HG03139 (cell line): Measurements from ENCODE around the gene NOS2.
"Not testable (repeated sequence)": the region's sequence is repeated elsewhere in the genome, so short reads cannot be mapped to it uniquely, and the experiment has no call there.

ENCODE experiments used
- ATAC-seq: cut with Tn5 transposase; IDR thresholded peaks from one replicate; pipeline ENCODE4 v1.9.1; 2021; ENCODE audit not compliant: unreplicated experiment

Gene NOS2

DNA sequence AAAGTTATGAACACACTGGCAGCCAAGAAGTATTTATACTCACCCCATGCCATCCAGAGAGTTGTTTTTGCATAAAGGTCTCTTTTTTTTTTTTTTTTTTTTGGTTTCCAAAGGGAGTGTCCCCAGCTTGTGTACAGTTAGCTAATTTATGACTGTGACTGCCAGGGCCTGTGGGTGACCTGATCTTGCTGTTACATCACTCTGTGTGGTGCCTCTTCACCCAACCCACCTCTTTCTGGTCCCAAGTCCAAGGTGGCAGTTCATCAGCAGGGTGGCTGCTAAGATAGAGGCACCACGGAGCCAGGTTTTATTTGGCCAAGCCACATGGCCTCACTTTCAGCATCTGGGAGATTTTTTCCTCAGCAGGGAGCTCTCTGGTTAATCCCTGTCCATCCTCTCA, at the start of gene NOS2:
Gene NOS2 (minus strand): TSS at position 8 of the 400 bp plus-strand sequence. CDS start 1,720 bp downstream, outside the sequence.
- no peak for ATAC-seq

DNA sequence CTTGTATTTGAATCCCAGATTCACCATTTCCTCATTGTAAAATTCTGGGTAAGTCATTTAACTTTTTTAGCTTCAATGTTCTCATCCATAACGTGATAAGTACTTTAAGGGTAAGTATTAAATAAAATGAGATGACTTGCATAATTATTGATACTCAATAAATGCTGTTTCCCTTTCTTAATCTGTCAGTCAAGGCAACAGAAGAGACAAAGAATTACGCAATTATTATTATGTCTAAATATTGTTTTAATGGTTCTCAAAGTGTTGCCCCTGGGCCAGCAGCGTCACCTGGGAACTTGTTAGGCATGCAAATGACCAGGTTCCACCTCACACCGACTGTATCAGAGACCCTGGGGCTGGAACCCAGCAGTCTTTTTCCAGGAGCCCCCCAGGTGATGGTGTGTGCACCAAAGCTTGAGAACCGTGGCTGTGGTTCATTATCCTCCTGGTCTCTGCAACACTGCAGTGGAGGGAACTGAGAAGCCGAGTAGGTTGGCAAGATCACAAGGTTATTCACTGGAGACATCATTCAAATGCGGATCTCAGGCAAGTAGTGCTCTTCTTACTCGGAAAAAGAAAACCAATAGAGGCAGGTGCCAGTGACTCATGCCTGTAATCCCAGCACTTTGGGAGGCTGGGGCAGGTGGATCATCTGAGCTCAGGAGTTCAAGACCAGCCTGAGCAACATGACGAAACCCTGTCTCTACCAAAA, 49.3 kb upstream of the NOS2 start:
- no peak for ATAC-seq

DNA sequence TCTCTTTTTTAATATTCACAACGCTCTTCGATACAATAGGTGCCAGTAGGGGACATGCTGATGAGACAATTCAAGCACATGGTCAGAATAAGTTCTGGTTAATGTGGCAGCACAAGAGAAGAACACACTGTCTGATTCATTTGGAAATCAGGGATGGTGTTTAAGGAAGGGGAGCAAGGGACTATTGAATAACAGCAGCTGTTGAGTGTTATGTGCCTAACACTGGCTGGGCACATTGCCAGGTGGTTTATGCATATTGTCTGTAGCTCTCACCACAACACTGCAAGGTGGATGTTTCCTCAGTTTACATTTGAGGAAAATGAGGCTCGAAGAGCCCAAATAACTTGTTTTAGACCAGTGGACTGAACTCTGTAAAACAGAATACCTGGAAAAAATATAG, 48.6 kb upstream of the NOS2 start:
- ATAC-seq: no peak

DNA sequence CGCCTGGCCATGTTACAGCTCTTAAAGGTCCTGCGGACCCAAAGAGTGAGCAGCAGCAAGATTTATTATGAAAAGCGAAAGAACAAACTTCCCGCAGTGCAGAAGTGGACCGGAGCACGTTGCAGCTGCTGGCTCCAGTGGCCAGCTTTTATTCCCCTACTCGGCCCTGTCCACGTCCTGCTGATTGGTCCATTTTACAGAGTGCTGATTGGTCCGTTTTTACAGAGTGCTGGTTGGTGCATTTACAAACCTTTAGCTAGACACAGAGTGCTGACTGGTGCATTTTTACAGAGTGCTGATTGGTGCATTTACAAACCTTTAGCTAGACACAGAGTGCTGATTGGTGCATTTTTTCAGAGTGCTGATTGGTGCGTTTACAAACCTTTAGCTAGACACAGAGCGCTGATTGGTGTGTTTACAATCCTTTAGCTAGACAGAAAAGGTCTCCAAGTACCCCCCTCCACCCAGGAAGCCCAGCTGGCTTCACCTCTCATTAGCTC, 46.5 kb upstream of the NOS2 start:
- not testable (repeated sequence) for ATAC-seq

DNA sequence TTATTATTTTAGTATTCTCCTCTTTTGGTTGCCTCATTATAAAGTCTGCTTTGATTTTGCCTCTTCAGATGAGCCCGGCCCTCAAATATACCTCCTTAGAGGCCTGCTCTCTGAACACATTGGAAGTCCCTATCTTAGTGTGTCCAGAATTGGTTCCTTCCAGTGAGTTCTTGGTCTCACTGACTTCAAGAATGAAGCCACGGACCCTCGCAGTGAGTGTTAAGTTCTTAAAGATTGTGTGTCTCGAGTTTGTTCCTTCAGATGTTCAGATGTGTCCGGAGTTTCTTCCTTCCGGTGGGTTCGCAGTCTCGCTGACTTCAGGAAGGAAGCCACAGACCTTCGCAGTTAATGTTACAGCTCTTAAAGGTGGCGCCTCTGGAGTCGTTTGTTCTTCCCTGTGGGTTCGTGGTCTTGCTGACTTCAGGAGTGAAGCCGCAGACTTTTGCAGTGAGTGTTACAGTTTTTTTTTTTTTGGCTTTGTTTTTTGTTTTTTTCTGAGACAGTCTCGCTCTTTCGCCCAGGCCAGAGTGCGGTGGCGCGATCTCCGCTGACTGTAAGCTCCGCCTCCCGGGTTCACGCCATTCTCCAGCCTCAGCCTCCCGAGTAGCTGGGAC, 45.8 kb upstream of the NOS2 start:
- no peak for ATAC-seq

DNA sequence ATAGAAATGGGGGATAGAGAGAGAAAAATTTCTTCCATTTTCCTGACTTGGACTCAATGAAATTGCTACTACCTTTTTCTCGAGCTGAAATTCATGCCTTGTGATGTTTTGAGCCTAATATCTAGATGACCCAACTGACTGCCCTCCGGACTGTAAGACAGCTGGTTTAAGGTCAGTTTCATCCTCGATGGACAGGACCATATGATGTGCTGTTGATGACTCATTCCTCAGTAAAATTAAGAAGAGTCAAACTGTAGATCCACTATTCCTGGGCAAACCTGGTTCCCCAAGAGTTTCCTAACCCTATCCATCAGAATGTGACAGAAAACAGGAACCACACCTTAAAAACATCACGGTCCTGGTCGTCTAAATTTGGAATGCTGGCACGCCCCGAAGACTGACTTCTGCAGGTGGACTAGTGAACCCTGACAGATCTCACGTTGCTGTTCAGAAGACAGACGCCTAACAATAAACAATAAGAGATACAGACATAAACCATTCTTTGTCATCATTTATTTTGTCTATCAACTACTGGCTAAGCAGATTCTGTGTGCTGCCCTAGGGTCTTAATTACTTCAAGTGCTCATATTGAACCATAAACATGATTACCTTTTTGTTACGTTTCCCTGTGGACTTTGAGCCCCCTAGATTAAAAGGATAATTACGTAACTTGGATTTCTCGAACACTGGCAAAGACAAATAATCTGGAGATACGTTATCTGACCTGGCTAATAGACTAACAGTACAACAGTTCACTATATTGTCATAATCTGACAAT, 45.1 kb upstream of the NOS2 start:
- no peak for ATAC-seq

DNA sequence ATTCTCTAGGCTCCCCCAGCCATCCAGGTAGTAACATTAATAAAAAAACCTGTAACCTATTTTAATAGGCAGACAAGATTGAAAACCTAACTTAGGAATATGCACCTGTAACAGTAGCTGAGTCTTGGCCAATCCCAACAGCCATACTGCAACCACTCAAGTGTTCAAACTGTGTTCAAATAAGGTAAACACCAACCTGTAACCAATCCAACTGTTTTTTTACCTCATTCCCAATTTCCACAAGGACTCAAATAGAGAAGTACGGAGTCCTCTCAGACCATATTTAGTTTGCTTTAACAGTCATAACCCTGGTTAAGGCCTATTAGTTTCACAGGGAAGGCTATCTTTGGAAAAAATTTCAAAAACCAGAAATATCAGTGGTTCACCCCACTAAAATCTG, 40.4 kb upstream of the NOS2 start:
- ATAC-seq: no peak

DNA sequence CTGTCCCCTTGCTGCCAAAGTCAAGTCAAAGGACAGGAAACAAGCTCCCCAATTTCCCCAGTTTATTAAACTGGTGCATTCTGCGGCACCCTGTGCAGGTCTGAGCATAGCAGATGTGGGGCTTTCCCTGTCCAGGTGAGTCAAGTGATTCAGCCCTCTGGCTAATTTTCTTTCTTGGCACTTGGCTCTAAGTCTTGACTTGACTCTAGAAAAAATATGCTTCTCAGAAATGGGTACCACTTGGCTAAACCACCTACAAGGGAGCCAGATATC, 40.0 kb upstream of the NOS2 start:
- not testable (repeated sequence) for ATAC-seq

DNA sequence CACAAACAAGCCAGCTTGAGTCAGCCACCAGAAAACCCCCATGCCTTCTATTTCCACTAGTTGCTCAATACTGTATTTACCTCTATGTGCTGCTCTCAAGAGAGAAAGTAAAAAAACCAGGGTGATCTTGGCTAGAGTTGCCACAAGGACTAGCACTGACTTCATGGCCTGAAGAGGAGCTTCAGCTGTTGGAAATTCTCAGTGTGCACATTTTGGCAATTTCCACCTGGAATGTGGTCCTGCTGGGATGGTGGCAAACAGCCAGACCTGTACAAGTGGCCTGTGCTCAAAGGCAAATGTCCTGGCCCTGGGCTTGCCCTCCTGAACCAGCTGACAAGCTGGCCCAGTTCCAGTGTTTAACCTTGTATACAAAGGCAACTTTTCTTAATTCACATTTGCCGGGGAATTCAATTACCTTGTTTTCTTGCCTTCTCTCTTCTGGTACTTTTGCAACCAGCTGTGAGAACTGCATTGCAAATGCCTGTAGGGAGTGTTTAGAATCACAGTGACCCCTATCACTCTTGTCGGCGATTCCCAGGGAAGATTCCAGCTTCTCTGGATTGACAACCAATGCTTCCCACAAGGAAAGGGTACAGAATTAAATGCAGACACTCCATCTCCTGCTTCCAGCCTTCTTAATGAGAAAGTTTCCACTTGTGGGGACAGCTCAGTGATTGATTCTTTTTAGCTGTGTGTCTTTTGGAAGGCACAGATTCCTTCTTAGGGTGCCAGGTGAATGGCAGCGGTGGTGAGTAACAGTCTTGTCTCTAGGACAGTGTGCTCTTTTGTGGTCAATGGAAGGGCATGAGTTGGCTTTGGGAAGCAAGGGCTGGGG, 39.5 kb upstream of the NOS2 start:
- not testable (repeated sequence) for ATAC-seq

DNA sequence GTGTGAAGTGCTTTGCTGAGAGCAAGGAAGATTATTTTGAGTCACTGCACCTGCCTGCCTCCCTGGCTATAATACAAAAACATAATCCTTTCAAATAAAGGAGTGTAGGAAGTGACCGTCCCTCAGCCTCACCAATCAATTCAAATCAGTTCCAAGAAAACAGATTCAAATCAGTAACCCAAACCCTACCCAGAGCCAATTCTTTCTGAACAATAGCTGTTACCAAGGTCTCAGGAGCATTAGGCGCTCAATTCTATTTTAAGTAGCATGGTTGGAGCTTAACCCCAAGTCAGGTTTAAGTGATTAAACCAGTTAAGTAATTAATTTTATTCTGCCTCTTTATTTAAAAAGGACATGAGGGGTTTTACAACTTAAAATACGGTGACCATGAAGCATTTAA, 38.3 kb upstream of the NOS2 start:
- ATAC-seq: not testable (repeated sequence)

DNA sequence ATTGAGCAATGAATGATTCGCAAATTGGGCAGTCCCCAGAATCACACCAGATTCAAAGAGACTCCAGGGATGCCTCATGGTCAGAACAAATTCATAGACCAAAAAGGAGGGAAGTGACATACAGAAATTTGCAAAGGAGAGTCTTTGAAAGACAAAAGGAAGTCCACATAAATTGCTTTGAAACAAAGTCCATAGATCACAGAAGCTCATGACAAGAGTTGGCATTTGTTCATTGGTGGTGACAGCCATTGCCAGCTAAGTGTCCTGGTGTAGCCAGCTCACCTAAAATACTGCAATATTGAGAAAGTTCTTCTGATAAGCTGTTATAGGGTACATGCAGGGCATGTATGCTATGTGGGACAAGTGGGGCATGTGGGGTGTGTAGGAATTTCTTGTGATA, 37.4 kb upstream of the NOS2 start:
- ATAC-seq: not testable (repeated sequence)

DNA sequence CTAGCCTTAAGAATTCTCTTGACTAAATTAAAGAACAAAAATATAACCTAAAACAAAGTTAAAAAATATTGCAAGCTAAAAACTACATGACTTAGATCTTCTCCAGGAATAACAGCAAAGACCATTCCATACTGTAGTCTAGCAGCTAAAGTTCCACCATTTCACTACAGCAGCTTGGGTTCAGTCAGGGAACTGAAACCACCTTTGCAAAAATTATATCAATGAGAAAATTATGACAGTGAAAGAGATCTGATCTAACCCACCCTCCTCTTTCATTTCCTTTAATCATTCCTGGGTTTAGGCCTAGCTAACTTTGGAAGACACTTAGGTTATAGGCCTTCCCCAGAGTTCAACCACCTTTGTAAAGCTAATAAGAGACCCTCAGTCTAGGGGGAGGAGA, 36.3 kb upstream of the NOS2 start:
- ATAC-seq: no peak

DNA sequence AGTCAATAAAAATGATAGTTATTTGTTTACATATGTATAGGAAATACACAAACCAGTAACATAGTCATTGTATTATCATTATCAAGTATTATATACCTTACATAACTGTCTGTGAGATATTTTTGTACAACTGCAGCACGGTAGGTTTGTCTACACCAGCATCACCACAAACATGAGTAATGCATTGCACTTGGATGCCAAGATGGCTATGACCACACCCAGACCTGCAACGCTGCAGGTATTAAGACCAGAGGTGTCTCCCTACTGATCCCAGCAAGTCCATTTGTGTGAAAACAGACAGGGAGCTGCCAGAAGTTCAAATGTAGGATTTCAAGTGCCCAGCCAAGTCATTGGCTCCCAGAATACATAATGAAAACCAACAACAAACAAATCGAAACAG, 34.2 kb upstream of the NOS2 start:
- no peak for ATAC-seq

DNA sequence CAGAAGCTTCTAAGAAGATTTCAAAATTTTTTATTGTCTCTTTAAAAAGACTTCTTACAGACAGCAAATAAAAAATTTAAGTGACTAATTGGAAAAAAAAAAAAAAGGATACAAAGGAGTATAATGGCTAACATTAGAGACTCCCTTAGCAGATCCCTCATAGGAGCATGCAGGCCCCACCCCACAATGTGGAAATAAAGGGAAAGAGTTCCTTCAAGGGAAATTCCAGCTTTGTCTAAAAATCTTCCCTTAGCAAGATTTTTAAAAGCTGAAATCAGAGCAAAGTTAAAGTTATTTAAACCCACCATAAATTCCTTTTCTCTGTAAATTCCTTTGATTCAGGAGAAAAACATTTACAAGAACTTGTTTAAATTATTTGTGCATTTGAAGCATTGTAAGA, 32.5 kb upstream of the NOS2 start:
- ATAC-seq: no peak

DNA sequence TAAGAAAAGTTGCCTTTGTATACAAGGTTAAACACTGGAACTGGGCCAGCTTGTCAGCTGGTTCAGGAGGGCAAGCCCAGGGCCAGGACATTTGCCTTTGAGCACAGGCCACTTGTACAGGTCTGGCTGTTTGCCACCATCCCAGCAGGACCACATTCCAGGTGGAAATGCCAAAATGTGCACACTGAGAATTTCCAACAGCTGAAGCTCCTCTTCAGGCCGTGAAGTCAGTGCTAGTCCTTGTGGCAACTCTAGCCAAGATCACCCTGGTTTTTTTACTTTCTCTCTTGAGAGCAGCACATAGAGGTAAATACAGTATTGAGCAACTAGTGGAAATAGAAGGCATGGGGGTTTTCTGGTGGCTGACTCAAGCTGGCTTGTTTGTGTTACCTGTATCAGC, 29.6 kb upstream of the NOS2 start:
- ATAC-seq: not testable (repeated sequence)

DNA sequence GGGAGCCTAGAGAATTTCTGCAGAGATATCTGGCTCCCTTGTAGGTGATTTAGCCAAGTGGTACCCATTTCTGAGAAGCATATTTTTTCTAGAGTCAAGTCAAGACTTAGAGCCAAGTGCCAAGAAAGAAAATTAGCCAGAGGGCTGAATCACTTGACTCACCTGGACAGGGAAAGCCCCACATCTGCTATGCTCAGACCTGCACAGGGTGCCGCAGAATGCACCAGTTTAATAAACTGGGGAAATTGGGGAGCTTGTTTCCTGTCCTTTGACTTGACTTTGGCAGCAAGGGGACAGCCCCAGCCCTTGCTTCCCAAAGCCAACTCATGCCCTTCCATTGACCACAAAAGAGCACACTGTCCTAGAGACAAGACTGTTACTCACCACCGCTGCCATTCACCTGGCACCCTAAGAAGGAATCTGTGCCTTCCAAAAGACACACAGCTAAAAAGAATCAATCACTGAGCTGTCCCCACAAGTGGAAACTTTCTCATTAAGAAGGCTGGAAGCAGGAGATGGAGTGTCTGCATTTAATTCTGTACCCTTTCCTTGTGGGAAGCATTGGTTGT, 28.9 kb upstream of the NOS2 start:
- ATAC-seq: not testable (repeated sequence)

DNA sequence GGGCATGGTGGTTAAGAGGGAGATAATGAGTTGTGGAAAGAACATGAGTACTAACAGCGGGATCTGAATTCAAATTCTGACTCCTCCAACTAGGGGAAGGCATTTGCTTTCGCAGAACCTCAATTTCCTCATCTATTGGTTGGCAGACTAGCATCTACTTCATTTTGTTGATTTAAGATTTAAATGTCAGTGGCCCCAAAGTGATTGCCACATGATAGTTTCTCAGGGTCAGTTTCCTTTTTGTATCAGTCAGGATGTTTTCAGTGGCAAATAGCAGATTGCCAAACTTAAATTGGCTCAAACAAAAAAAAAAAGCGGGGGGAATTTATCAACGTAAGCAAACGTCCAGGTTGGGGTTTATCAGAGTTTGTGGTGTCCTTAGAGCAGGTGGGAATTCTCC, 25.1 kb upstream of the NOS2 start:
- no peak for ATAC-seq

DNA sequence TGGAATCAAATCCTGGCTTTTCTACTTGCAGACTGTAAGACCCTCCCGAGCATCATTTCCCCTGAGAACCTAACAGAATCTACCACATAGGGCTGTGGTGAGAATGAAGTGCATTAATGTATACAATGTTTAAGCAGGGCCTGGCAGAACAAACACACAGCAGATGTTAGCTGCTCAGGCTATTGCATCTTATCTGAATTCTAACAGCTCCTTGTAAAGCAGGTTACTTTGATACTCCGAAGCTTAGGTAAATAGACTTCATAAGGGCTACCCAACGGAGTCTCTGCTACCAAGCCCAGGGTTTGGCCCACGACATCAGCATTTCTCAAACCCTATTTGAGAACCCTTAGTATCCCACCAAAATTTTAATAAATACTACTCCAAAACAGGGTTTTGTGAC, 24.4 kb upstream of the NOS2 start:
- no peak for ATAC-seq

DNA sequence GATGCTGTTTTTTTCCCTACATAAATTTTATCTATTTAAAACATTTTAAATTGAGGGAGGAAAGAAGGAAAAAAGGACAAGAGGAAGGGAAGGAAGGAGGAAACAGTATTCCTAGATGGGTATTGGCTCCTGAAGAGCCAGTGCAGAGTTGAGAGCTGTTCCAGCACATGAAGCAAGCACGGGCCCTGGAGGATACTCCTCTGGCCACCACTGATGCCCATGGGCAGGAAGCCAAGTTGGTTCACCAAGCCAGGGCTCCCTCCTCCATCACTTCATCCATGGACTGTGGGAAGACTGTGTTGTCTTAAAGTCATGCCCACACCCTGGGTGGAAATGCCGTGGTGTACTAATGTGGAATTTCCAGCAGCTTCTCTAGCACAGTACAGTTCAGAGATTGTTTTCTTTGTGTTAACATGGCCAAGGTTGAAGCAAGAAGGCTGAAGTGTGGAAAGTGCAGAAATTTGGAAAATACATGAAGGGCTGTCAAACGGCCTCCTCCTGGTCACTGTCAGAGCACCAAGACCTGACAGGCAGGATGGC, 23.9 kb upstream of the NOS2 start:
- ATAC-seq: no peak

DNA sequence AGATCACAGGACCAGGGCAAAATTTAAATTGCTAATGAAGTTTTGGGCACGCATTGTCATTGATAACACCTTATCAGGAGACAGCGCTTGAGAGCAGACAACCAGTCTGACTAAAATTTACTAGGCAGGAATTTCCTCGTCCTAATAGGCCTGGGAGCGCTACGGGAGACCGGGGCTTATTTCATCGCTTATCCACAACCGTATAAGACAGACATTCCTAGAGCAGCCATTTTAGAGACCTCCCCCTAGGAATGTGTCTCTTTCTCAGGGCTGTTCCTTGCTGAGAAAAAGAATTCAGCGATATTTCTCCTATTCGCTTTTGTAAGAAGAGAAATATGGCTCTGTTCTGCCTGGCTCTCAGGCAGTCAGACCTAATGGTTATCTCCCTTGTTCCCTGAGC, 21.8 kb upstream of the NOS2 start:
- not testable (repeated sequence) for ATAC-seq

DNA sequence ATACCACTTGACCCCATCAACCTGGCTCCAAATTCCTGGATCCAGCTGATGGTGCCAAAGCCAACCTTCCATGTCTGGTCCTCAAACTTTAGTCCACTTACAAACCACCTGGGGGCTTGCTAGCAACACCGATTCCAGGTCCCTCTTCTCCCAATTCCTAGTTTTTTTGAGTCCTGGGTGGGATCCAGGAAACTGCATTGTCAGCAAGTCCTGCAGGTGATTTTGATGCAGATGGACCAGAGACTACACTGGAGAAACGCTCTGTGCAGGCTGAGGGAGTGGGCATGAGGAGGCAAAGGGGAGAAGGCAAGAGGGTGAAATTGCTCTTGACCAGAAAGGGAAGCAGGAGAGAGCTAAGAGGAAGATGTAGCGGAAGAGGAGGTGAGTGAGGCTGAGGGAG, 21.0 kb upstream of the NOS2 start:
- ATAC-seq: no peak
